HG03066 (cell line): ENCODE measurements around the gene PLK3.
"Not testable (repeated sequence)": the region's sequence is repeated elsewhere in the genome, so short reads cannot be mapped to it uniquely, and the experiment has no call there.

Source experiments
- ATAC-seq: cut with Tn5 transposase; IDR thresholded peaks from one replicate; pipeline ENCODE4 v1.9.1; 2021; ENCODE audit warnings: low read depth; ENCODE audit not compliant: unreplicated experiment

The PLK3 gene

GRCh38 chr1:44799770-44800584 lies at the start of gene PLK3:
Gene PLK3 (plus strand): TSS chr1:44800377. CDS start chr1:44800464, 87 bp downstream.
- peak; percentile 89 for ATAC-seq

- ATAC-seq = no peak
Measured at GRCh38 chr1:44757420-44757819, 42.8 kb upstream of the PLK3 start.

GRCh38 chr1:44759077-44759476 lies 41.1 kb upstream of the PLK3 start:
- ATAC-seq = no peak

GRCh38 chr1:44760876-44761275 lies 39.3 kb upstream of the PLK3 start:
- ATAC-seq = no peak

GRCh38 chr1:44766421-44766820 lies 33.8 kb upstream of the PLK3 start:
- not testable (repeated sequence) for ATAC-seq

GRCh38 chr1:44775078-44775929 lies 24.9 kb upstream of the PLK3 start, which contains the start of gene RPS8:
Gene RPS8 (plus strand): TSS chr1:44775540. CDS start chr1:44775597, 57 bp downstream.
- ATAC-seq = peak; percentile 71

- peak; percentile 15 for ATAC-seq
Measured at GRCh38 chr1:44775930-44776729, 24.0 kb upstream of the PLK3 start.

GRCh38 chr1:44776730-44777068 lies 23.5 kb upstream of the PLK3 start:
- ATAC-seq = no peak

- no peak for ATAC-seq
Measured at GRCh38 chr1:44777547-44777946, 22.6 kb upstream of the PLK3 start.

- ATAC-seq = no peak
Measured at GRCh38 chr1:44777969-44778635, 22.1 kb upstream of the PLK3 start.

GRCh38 chr1:44778705-44779576 lies 21.2 kb upstream of the PLK3 start:
- no peak for ATAC-seq

- no peak for ATAC-seq
Measured at GRCh38 chr1:44780583-44781121, 19.5 kb upstream of the PLK3 start.

- no peak for ATAC-seq
Measured at GRCh38 chr1:44783697-44784093, 16.5 kb upstream of the PLK3 start.

GRCh38 chr1:44784094-44785028 lies 15.8 kb upstream of the PLK3 start:
- no peak for ATAC-seq

- no peak for ATAC-seq
Measured at GRCh38 chr1:44785029-44785380, 15.2 kb upstream of the PLK3 start.

GRCh38 chr1:44785501-44786137 lies 14.6 kb upstream of the PLK3 start:
- ATAC-seq = no peak

- ATAC-seq = peak; percentile 52
Measured at GRCh38 chr1:44786138-44786840, 13.9 kb upstream of the PLK3 start.
